ENCODE measurements around the gene HS6ST1.
A peak's percentile ranks its signal among the peaks of the same experiment; 100 is the strongest.
"Not testable (repeated sequence)": the region's sequence is repeated elsewhere in the genome, so short reads cannot be mapped to it uniquely, and the experiment has no call there.

The HS6ST1 gene

GRCh38 chr2:128321784-128322714 is 3.4 kb upstream of the HS6ST1 start:
- no peak for FAIRE-seq

GRCh38 chr2:128320906-128321771 is 2.5 kb upstream of the HS6ST1 start:
- FAIRE-seq: no peak

- FAIRE-seq: no peak
These were observed 1.7 kb upstream of the HS6ST1 start for GRCh38 chr2:128320192-128320905.

- FAIRE-seq: no peak
These were observed 1.0 kb upstream of the HS6ST1 start for GRCh38 chr2:128319631-128320191.

- not testable (repeated sequence) for FAIRE-seq
These were observed 423 bp downstream of the HS6ST1 start for GRCh38 chr2:128318245-128318644.

DNA sequence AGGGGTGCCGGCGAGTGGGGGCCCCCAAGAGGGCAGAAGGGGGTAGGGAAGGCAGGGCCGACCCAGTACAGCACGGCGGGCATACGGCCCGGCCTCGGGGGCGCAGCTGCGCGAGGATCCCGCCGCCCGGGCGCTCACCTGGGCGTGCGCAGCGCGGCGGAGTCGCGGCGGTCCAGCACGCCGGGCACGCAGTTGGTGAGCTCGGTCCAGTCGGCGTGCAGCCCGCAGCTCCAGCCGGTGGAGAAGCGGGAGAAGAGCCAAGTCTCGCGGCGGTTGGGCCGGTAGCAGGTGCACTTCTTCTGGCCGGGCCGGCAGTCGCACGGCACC is 806 bp downstream of the HS6ST1 start:
- FAIRE-seq: not testable (repeated sequence)

- no peak for FAIRE-seq
These were observed 1.3 kb downstream of the HS6ST1 start for GRCh38 chr2:128317181-128317898.

GRCh38 chr2:128316777-128317180 is 1.9 kb downstream of the HS6ST1 start:
- no peak for FAIRE-seq

DNA sequence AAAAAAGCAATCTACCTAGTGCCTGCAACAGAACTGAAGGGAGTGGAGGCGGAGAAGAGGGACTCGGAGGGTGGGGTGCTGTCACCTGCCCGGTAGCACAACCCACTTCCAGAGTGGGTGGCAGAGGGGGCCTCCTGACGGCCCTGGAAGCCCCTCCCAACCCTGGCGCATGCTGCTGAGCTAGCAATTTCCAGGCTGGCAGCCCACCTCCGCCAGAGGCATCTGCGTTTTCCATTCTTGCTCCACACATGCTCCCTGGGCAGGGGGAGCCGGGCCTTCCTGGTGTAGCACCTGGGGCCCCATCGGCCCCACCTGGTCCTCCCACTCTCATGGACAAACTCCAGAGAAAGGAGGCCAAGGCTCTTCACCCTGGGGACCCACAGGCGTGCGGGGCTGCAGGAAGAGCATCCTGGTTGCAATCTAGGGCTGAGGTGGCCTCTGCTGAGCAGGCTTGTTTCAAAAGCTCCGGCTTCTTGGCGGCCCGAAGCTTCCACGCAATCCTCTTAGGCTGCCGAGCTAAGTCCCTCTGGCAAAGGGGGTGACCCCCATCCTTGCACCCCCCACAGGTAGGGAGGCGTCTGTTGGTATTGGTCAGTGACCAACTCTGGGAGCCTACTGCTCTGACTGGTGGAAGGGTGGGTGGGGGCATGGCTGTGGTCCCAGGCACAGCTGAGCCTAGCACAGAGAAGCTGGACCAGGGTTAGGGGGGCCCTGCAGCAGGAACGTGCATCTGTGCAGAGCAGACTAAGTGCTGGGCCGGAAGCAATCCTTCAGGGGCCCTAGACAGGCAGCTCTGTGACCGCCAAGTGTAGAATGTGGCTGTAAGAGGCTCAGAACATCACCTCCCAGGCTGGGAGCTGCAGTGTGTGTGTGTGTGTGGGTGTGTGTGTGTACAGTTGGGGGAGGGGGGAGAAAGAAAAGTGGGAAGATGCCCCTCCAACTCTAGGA is 2.6 kb downstream of the HS6ST1 start:
- no peak for FAIRE-seq

- no peak for FAIRE-seq
These were observed 3.4 kb downstream of the HS6ST1 start for GRCh38 chr2:128315122-128315828.

GRCh38 chr2:128314348-128315121 is 4.1 kb downstream of the HS6ST1 start:
- no peak for FAIRE-seq

DNA sequence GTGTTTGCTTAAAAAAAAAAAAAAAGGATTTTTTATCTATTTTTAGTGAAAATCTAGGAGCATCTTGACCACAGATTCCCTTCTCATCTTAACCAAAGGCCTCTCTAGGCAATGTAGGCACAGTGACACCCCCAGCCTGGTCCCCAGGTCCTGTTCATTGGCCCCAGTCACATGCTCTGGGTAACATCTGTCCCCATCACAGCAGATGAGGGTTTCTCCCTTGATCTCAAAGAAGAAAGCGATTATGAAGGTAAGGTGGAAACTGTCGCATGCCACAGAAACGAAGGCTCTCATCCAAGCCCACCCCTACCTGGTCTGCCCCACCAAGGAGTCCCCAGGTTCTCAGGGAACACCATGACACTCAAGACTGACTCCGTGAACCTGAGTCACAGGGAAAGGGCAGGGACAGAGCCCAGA is 4.7 kb downstream of the HS6ST1 start:
- no peak for FAIRE-seq

- FAIRE-seq: peak; percentile 4
These were observed 5.4 kb downstream of the HS6ST1 start for GRCh38 chr2:128313091-128313836.

DNA sequence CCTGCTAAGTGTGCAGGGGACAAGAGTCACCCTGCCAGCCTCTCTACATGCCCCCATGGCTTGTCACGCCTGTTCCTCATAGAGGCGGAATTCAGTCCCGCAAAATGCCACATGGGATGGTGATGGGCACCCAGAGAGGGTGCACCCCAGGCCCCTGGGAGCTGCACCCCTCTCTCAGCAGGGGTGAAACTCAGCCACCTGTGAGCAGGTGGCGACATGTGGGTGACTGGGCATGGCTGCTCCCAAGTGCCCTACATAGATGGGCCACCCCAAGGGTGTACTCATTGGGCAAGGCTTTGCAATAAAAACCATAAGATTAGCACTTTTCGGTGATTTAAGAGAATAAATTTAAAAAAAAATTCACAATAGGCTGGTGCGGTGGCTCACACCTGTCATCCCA is 6.3 kb downstream of the HS6ST1 start:
- FAIRE-seq: no peak

DNA sequence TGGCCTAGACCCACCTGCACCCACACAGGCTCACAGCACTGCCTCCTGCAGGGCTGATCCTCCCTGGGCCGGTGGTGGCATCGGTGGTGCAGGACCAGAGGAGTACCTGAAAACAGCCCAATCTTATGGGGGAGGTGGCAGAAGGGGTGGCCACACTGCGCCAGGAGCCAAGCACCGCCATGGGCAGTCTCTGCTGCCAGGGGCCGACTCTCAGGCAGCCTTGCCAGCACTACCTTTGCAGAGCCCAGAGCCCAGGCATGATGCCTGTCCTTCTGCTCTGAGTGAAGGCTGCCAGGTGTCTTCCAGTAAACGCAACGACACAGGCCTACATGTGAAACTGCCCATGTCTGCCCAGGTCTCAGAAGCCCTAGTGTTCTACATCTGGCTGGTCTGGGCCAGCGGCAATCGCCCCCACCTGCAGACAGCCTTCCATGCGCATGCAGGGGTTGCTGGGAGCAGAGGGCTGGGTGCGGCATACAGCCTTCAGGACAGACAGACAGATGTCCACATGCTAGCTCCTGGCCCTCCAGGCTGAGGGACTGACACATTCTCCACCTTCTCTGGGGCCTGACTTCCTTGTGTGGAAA is 6.8 kb downstream of the HS6ST1 start:
- FAIRE-seq: no peak

DNA sequence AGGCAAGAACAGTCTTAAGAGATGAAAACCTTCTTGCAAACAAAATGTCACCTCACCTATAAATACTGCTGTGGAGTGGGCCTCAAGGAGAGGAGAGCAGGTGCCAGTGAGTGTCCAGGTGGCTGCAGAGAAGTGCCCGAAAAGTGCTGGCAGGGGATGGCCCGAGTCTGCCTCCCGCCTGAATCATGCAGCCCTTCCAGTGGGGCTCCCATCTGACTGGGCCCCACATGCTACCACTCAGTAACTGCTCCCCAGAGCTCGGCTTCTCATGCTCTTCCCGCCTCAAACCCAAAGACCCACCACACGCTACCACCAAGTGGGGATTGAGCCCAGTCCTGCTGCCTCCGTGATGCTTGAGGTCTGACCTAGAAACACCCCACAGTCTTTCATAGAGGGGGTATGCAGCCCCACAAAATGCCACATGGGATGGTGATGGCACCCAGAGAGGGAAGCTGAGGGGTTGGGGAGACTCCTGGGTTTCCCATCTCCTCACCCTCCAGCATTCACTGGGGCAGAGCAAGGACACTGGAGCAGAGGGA is 7.4 kb downstream of the HS6ST1 start:
- no peak for FAIRE-seq

DNA sequence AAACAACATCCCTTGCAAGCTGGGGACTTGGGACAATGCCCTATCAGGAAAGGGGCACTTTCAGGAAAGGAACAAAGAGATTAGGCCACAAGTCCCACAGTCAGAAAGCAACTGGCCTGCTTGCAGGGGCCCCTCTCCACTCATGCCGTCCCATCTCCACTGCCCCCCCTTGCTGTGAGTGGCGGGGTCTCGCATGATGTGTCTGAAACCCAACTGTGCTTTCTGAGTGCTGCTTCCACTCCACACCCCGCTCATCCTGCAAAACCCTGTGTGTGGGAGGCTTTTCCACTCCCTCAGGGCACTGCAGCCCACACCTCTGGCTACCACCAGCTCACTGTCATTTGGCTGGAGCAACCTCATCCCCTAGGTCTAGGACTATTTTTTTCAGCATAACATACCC is 7.9 kb downstream of the HS6ST1 start:
- FAIRE-seq: no peak
